ACHN (cell line): ENCODE data around the gene LRRC75A.
"Not testable (repeated sequence)": the region's sequence is repeated elsewhere in the genome, so short reads cannot be mapped to it uniquely, and the experiment has no call there.

Experiments used
- DNase-seq: peaks from one replicate; pipeline ENCODE4 v3.0.0-alpha.2; 2015
- in situ Hi-C: cut with HindIII; loops from 2 replicates; pipeline ENCODE4 v1.10.0; 2017; ENCODE audit warnings: low sequenced_read_pairs, low pct_ligation_motif_present, low pct_unique_long_range_greater_than_20kb

The LRRC75A gene, protein sequence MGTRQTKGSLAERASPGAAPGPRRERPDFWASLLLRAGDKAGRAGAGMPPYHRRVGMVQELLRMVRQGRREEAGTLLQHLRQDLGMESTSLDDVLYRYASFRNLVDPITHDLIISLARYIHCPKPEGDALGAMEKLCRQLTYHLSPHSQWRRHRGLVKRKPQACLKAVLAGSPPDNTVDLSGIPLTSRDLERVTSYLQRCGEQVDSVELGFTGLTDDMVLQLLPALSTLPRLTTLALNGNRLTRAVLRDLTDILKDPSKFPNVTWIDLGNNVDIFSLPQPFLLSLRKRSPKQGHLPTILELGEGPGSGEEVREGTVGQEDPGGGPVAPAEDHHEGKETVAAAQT

DNA sequence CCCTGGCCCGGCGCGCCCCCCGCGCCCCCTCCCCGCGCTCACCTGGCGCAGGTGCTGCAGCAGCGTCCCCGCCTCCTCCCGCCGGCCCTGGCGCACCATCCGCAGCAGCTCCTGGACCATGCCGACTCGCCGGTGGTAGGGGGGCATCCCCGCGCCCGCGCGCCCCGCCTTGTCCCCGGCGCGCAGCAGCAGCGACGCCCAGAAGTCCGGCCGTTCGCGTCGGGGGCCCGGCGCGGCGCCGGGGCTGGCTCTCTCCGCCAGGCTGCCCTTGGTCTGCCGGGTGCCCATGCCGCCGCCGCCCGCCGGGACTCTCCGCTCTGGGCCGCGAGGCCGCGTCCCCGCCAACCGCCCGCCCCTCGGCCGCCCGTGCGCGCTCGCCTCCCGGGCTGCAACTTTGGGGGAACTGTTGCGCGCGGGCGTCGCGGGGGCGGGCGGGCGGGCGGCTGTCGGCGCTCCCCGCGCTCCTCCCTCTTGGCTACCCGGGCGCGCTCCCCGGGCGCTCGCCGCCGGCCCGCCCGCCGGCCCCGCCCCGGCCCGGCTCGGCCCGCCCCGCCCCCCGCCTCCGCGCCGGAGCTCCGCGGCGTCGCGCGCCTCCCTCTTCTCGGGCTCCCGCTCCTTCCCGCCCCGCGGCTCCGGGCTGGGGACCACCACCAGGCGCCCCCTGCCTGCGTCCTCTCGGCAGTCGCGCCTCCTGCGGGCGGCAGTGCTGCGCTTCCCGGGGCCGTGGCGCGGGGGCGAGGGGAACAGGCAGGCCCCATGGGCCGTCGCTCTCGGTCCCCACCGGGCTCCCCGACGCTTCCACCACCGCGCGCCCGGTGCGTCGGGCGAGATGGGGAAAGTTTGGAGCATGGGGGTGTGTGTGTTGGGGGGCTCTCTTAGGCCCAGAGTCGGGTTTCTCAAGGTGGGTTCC lies at the start of gene LRRC75A:
Gene LRRC75A (minus strand): TSS at position 491 of the 910 bp plus-strand sequence. CDS start 203 bp downstream, at position 288.
- in situ Hi-C loops: no loop called here
- DNase-seq: peak; percentile 51

GRCh38 chr17:16537130-16537458 lies 45.1 kb upstream of the LRRC75A start:
- in situ Hi-C loops: no loop called here
- DNase-seq: no peak

- DNase-seq: no peak
- in situ Hi-C loops: no loop called here
Measured at GRCh38 chr17:16534236-16534635, 42.2 kb upstream of the LRRC75A start.

DNA sequence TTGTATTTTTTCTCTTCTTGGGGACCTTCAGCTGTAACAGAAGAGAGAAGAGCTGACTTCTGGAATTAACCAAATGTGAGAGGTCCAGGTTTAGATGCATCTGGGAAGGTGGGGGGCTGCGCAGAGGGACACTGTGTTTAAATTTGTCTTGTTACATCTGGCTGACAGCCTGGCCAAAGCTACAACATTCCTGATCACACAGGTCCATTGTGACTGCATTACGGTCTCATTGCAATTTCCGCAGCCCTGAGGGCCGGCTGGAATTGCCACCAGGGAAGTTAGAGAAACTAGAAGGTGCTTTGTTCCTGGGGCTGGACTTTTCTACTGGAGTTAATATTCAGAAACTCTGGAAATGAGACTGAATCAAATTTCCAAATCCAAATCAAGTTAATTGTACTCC lies 37.9 kb upstream of the LRRC75A start:
- in situ Hi-C loops: no loop called here
- DNase-seq: no peak

DNA sequence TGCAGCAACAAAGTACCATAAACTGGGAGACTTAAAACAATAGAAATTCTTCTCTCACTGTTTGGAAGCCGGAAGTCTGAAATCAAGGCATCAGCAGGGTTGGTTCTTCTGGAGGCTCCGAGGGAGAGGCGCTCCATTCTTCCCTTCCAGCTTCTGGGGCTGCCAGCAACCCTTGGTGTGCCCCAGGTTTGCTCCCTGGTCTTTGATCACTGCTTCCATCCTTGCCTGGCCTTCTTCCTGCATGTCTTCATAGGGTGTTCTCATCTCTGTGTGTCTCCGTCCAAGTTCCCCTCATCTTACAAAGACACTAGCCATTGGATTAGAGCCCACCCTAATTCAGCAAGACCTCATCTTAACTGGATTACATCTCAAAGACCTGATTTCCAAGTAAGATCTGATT lies 35.3 kb upstream of the LRRC75A start:
- in situ Hi-C loops: no loop called here
- DNase-seq: no peak

DNA sequence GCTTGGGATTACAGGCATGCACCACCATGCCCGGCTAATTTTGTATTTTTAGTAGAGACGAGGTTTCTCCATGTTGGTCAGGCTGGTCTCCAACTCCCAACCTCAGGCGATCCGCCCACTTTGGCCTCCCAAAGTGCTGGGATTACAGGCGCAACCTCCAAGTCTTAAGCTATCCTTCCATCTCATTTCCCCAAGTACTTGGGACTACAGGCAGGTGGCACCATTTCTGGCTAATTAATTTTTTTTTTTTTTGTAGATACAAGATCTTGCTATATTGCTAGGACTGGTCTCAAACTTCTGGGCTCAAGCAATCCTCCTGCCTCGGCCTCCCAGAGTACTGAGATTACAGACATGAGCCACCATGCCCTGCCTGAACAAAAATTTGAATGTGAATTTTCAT lies 33.6 kb upstream of the LRRC75A start:
- peak; percentile 28 for DNase-seq
- in situ Hi-C loops: not testable (repeated sequence)

DNA sequence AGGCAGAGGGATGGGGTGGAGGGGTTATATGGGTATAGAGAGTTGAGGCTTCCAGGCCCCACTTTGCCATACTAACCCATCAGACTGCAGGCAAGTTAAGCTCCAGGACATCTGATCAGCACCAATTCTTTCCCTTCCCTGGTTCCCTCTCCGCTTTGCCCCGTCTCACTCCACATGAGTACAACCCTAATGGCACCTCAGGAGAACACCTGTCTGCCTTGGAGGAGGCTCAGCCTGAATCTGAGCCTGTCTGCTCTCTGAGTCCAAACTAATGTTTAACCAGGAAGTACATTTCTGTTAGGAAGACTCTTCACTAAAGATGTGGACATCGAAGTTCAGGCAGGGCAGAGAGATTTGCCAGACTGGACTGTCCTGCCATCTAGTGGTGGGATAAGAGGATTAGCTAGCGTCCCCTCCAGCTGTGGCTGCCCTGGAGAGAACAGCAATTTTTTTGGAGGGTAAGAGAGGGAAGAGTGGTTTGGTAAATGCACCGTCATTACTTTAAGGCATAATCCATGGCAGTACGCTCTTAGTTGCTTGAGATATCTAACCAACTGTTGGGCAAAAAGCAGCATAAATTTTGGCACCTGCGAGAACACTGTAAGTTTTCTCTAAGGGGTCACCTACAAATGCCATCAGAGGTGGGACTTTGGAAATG lies 29.2 kb upstream of the LRRC75A start:
- in situ Hi-C loops: loop anchor here (25.0 kb wide), 2 partner anchors 134 to 234 kb away; partner anchors contain the start of gene UBB

DNA sequence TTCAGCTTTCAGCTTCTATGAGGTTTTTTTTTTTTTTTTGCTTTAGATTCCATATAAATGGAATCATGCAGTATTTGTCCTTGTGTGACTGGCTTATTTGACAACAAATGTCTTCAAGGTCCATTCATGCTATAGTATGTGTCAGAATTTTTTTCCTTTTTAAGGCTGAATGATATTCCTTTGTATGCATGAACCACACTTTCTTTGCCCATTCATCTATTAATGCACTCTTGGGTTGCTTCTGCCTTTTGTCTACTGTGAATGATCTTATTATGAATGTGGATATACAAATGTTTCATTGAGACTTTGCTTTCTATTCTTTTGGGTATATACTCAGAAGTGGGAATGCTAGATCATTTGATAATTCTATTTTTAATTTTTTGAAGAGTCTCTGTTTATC lies 27.0 kb upstream of the LRRC75A start:
- in situ Hi-C loops: loop anchor here (25.0 kb wide), 2 partner anchors 132 to 232 kb away; partner anchors contain the start of gene UBB
- DNase-seq: no peak

More for the DNA sequence above, 29.2 kb upstream of the LRRC75A start:
- DNase-seq: peak; percentile 91

- in situ Hi-C loops: loop anchor here (25.0 kb wide), 2 partner anchors 130 to 230 kb away; partner anchors contain the start of gene UBB
Measured at GRCh38 chr17:16517477-16517876, 25.5 kb upstream of the LRRC75A start.

GRCh38 chr17:16516594-16517051 lies 24.6 kb upstream of the LRRC75A start:
- DNase-seq: peak; percentile 52
- in situ Hi-C loops: loop anchor here (25.0 kb wide), 2 partner anchors 129 to 229 kb away; partner anchors contain the start of gene UBB

More at GRCh38 chr17:16517477-16517876, 25.5 kb upstream of the LRRC75A start:
- no peak for DNase-seq

- no peak for DNase-seq
- in situ Hi-C loops: loop anchor here (25.0 kb wide), 2 partner anchors 129 to 229 kb away; partner anchors contain the start of gene UBB
Measured at GRCh38 chr17:16515933-16516332, 23.9 kb upstream of the LRRC75A start.

DNA sequence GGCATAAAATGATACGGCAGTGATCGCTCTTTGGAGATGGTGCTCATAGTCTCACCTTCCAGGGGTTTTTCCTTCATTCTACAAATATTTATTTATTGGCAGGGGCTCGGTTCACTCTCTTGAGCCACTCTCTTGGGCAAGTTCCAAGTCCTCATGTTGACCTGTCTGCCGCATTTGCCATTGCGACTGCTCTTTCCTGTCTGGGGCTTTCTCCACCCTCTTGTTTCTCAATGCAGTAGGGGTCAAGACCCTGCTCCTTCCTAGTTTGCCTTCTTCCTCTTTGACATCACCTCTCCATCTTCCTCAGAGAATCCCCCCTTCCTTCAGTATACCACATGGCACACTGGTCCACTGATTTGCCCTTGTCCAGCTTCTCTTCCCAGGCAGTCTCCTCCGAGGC lies 21.9 kb upstream of the LRRC75A start:
- no peak for DNase-seq
- in situ Hi-C loops: loop anchor here (25.0 kb wide), 2 partner anchors 127 to 227 kb away; partner anchors contain the start of gene UBB

GRCh38 chr17:16512011-16512410 lies 20.0 kb upstream of the LRRC75A start:
- DNase-seq: no peak
- in situ Hi-C loops: loop anchor here (25.0 kb wide), 2 partner anchors 125 to 225 kb away; partner anchors contain the start of gene UBB

DNA sequence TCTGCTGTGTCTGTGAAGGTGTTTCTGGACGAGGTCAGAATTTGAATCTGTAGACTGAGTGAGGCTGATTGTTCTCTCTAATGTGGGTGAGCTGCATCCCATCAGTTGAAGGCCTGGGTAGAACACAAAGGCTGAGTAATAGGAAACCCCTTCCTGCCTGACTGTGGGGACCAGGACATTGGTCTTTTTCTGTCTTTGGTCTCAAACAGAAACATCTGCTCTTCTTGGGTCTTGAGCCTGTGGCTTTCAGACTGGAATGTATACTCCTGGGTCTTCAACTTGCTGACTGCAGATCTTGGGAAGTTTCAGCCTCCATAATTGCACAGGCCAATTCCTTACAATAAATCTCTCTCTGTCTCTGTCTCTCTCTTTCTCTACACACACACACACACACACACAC lies 19.6 kb upstream of the LRRC75A start:
- in situ Hi-C loops: loop anchor here (25.0 kb wide), 2 partner anchors 124 to 224 kb away; partner anchors contain the start of gene UBB
- DNase-seq: no peak

- DNase-seq: no peak
- in situ Hi-C loops: loop anchor here (25.0 kb wide), 2 partner anchors 121 to 221 kb away; partner anchors contain the start of gene UBB
Measured at GRCh38 chr17:16507918-16508533, 16.0 kb upstream of the LRRC75A start.

- no peak for DNase-seq
- in situ Hi-C loops: loop anchor here (25.0 kb wide), 2 partner anchors 119 to 219 kb away; partner anchors contain the start of gene UBB
Measured at GRCh38 chr17:16506188-16506587, 14.2 kb upstream of the LRRC75A start.

- in situ Hi-C loops: loop anchor here (25.0 kb wide), 2 partner anchors 118 to 218 kb away; partner anchors contain the start of gene UBB
- no peak for DNase-seq
Measured at GRCh38 chr17:16504984-16505383, 13.0 kb upstream of the LRRC75A start.
